A673 (cell line): ENCODE results near the gene CCL28. TPM values are rescaled to one million over a fixed set of nuclear protein-coding genes. Genes with fewer than 3 reads are reported as not detected.

Source experiments
- BruUV-seq: library from RNA; stranded (reverse); fragments of 400-500 nt; replicated peaks from 2 replicates; lab custom pipeline; 2021; lab: Mats Ljungman, UMichigan
- CTCF ChIA-PET: fragments of 300-600 bp; sonication (Branson Sonifier 250); formaldehyde crosslinking; loops from one replicate; lab custom pipeline; 2022; ENCODE audit warnings: antibody characterized with exemption; lab: Charles Lee
- POLR2A ChIA-PET: fragments of 300-600 bp; sonication (Branson Sonifier 250); formaldehyde crosslinking; loops from one replicate; lab custom pipeline; 2022; ENCODE audit warnings: antibody characterized with exemption; ENCODE audit not compliant: low non-redundant PET; lab: Charles Lee
- DNase-seq: peaks from one replicate; pipeline ENCODE4 v3.0.0-alpha.2; 2015; ENCODE audit warnings: low spot score
- H3K27ac ChIP-seq: fragments of 200-600 bp; sonication (generic); 2 replicates; pipeline ENCODE4 v1.5.1; 2016; ENCODE audit warnings: mixed run types, low read depth, mild to moderate bottlenecking, mixed read lengths, antibody characterized with exemption, low read length; ENCODE audit not compliant: poor library complexity, severe bottlenecking
- H3K27me3 ChIP-seq: fragments of 200-600 bp; sonication (generic); replicated peaks from 2 replicates; pipeline ENCODE4 v1.6.1; 2017; ENCODE audit warnings: mixed run types, low read depth, mild to moderate bottlenecking, mixed read lengths, antibody characterized with exemption, low read length; ENCODE audit not compliant: insufficient read depth, poor library complexity
- H3K36me3 ChIP-seq: fragments of 200-600 bp; sonication (generic); 2 replicates; pipeline ENCODE4 v1.6.1; 2016; ENCODE audit warnings: mixed run types, mild to moderate bottlenecking, mixed read lengths, antibody characterized with exemption, low read length; ENCODE audit not compliant: insufficient read depth, poor library complexity, severe bottlenecking
- H3K4me1 ChIP-seq: fragments of 200-600 bp; sonication (generic); 2 replicates; pipeline ENCODE4 v1.6.1; 2017; ENCODE audit warnings: mixed run types, mild to moderate bottlenecking, mixed read lengths, antibody characterized with exemption, low read length; ENCODE audit not compliant: insufficient read depth, poor library complexity, severe bottlenecking
- H3K4me3 ChIP-seq: fragments of 200-600 bp; sonication (generic); 2 replicates; pipeline ENCODE4 v1.5.1; 2016; ENCODE audit warnings: low read depth, mixed run types, mild to moderate bottlenecking, mixed read lengths, low read length; ENCODE audit not compliant: poor library complexity, severe bottlenecking
- H3K9me3 ChIP-seq: fragments of 200-600 bp; sonication (generic); 2 replicates; pipeline ENCODE4 v1.6.1; 2016; ENCODE audit warnings: mixed run types, low read depth, mild to moderate bottlenecking, mixed read lengths, antibody characterized with exemption, low read length; ENCODE audit not compliant: poor library complexity, severe bottlenecking
- CTCF ChIP-seq: fragments of 300-800, 200-600 bp; sonication (generic); conservative IDR thresholded peaks from 2 replicates; pipeline ENCODE4 v1.5.1; 2017; ENCODE audit warnings: low read depth, mild to moderate bottlenecking, antibody characterized with exemption, low read length, moderate library complexity, mixed read lengths
- EZH2 ChIP-seq: fragments of 200-600 bp; sonication (generic); IDR thresholded peaks from 2 replicates; pipeline ENCODE4 v1.6.1; 2017; ENCODE audit warnings: borderline replicate concordance, low read depth, mild to moderate bottlenecking, mixed read lengths, antibody characterized with exemption, low read length; ENCODE audit not compliant: poor library complexity, severe bottlenecking
- intact Hi-C: fragments of 100-400 bp; cut with micrococcal nuclease; formaldehyde crosslinking; loops from one replicate; pipeline ENCODE4 v1.10.0; 2022; ENCODE audit not compliant: unreplicated experiment
- total RNA-seq: library from RNA; stranded (reverse); gene quantifications from 2 replicates; pipeline ENCODE4 v1.2.3, GENCODE V29; 2021

Gene CCL28
- total RNA-seq, 1 experiment from 2014 or later: 0.32 TPM

- Histone ChIP-seq H3K4me1 (no peaks in the 10 kb centered on the region), H3K9me3 (no peaks in the 10 kb centered on the region), H3K27me3 (no peaks in the 10 kb centered on the region), H3K36me3 (no peaks in the 10 kb centered on the region), H3K27ac (no peak overlapping the region), H3K4me3 (no peak overlapping the region)
- TF ChIP-seq EZH2 (no peak), CTCF (no peak)
- POLR2A ChIA-PET: no interaction called here
- intact Hi-C loops: no loop called here
- BruUV-seq: no TSS peak
- CTCF ChIA-PET: no interaction called here
- no peak for DNase-seq
Measured at GRCh38 chr5:43354774-43355173, 57.4 kb downstream of the CCL28 start.

- no peaks in the 10 kb centered on the region for H3K9me3 ChIP-seq
- no peak for DNase-seq
- no peak overlapping the region for H3K4me3 ChIP-seq
- no peak overlapping the region for H3K27ac ChIP-seq
- H3K36me3 ChIP-seq: no peaks in the 10 kb centered on the region
- TF ChIP-seq CTCF: no peak
- no peak for TF ChIP-seq EZH2
- intact Hi-C loops: no loop called here
- POLR2A ChIA-PET: no interaction called here
- H3K27me3 ChIP-seq: no peaks in the 10 kb centered on the region
- CTCF ChIA-PET: no interaction called here
- BruUV-seq: no TSS peak
- H3K4me1 ChIP-seq: no peaks in the 10 kb centered on the region
Measured at GRCh38 chr5:43353668-43354067, 58.5 kb downstream of the CCL28 start.

- ChIA-PET POLR2A (no interaction called here), CTCF (no interaction called here)
- Histone ChIP-seq H3K27me3 (no peaks in the 10 kb centered on the region), H3K36me3 (no peaks in the 10 kb centered on the region), H3K9me3 (no peaks in the 10 kb centered on the region), H3K4me1 (no peaks in the 10 kb centered on the region), H3K27ac (no peak overlapping the region), H3K4me3 (no peak overlapping the region)
- DNase-seq: peak; percentile 11
- TF ChIP-seq CTCF (no peak), EZH2 (no peak)
- BruUV-seq: no TSS peak
- intact Hi-C loops: no loop called here
Measured at GRCh38 chr5:43352915-43353314, 59.3 kb downstream of the CCL28 start.
